ENCODE results near the gene ZNF672. TPM values are rescaled to one million over a fixed set of nuclear protein-coding genes. Genes with fewer than 3 reads are reported as not detected.

The ZNF672 gene
- total RNA-seq, 6 donors from 2014 or later, result 32.5 to 47.7 (median 45.8) TPM

- WGBS, 2 donors, result 88 to 92% methylated on average over 3 of the region's 3 CpGs
- DNase-seq (no peak), ATAC-seq (ENCODE audit: low FRiP score in 2 of 2) (no peak)
- Histone ChIP-seq H3K9me3 (no peaks in the 10 kb centered on the region), H3K27me3 (no peaks in the 10 kb centered on the region), H3K4me3 (no peak overlapping the region), H3K4me1 (peaks cover 24 to 40% (median 35%) of the 10 kb centered on the region in 4 donors), H3K27ac (no peak overlapping the region), H3K36me3 (peaks cover 39 to 45% (median 42%) of the 10 kb centered on the region in 4 donors)
- TF ChIP-seq POLR2A (IDR thresholded peaks at IDR 0.05) (no peak), EP300 (IDR thresholded peaks at IDR 0.05) (no peak), POLR2AphosphoS5 (IDR thresholded peaks at IDR 0.05) (no peak)
- TF ChIP-seq, protein P1, sequence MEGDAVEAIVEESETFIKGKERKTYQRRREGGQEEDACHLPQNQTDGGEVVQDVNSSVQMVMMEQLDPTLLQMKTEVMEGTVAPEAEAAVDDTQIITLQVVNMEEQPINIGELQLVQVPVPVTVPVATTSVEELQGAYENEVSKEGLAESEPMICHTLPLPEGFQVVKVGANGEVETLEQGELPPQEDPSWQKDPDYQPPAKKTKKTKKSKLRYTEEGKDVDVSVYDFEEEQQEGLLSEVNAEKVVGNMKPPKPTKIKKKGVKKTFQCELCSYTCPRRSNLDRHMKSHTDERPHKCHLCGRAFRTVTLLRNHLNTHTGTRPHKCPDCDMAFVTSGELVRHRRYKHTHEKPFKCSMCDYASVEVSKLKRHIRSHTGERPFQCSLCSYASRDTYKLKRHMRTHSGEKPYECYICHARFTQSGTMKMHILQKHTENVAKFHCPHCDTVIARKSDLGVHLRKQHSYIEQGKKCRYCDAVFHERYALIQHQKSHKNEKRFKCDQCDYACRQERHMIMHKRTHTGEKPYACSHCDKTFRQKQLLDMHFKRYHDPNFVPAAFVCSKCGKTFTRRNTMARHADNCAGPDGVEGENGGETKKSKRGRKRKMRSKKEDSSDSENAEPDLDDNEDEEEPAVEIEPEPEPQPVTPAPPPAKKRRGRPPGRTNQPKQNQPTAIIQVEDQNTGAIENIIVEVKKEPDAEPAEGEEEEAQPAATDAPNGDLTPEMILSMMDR (IDR thresholded peaks at IDR 0.05), result no peak
Observed at GRCh38 chr1:248843687-248844086, 5.7 kb downstream of the ZNF672 start.

- WGBS, 2 donors, result 84 to 90% methylated on average over 8 of the region's 8 CpGs
- Histone ChIP-seq H3K27me3 (no peaks in the 10 kb centered on the region), H3K4me3 (no peak overlapping the region), H3K4me1 (peaks cover 20 to 42% (median 32%) of the 10 kb centered on the region in 4 donors), H3K9me3 (no peaks in the 10 kb centered on the region), H3K27ac (no peak overlapping the region), H3K36me3 (peaks cover 39 to 54% (median 50%) of the 10 kb centered on the region in 4 donors)
- DNase-seq (peak in 1 of 2 donors; percentile 14), ATAC-seq (ENCODE audit: low FRiP score in 2 of 2) (no peak)
- TF ChIP-seq EP300 (IDR thresholded peaks at IDR 0.05) (no peak), POLR2AphosphoS5 (IDR thresholded peaks at IDR 0.05) (no peak), POLR2A (IDR thresholded peaks at IDR 0.05) (no peak)
- TF ChIP-seq, protein P1 (IDR thresholded peaks at IDR 0.05), result no peak
Observed at GRCh38 chr1:248844526-248844925, 6.5 kb downstream of the ZNF672 start.

GRCh38 chr1:248847181-248847955, 9.3 kb downstream of the ZNF672 start:
- no peak for TF ChIP-seq EP300 (IDR thresholded peaks at IDR 0.05)
- no peak for TF ChIP-seq POLR2A (IDR thresholded peaks at IDR 0.05)
- TF ChIP-seq POLR2AphosphoS5 (IDR thresholded peaks at IDR 0.05), result no peak
- TF ChIP-seq, protein P1 (IDR thresholded peaks at IDR 0.05), result no peak
- ATAC-seq (ENCODE audit: low FRiP score in 2 of 2), result no peak

DNA sequence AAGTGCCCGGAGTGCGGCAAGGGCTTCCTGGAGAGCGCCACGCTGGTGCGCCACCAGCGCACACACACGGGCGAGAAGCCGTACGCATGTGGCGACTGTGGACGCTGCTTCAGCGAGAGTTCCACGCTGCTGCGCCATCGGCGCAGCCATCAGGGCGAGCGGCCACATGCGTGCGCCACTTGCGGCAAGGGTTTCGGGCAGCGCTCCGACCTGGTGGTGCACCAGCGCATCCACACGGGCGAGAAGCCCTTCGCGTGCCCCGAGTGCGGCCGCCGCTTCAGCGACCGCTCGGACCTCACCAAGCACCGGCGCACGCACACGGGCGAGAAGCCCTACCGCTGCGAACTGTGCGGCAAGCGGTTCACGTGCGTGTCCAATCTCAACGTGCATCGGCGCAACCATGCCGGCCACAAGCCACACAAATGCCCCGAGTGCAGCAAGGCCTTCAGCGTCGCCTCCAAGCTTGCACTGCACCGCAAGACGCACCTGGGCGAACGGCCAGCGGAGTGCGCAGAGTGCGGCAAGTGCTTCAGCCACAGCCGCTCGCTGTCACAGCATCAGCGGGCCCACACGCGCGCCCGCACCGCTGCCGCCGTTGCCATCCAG, 10.0 kb downstream of the ZNF672 start:
- 96 to 97% methylated on average over 52 to 53 of the region's 72 CpGs for WGBS, 2 donors
- DNase-seq, result peak in 1 of 2 donors; percentile 84
- TF ChIP-seq POLR2AphosphoS5 (IDR thresholded peaks at IDR 0.05) (no peak), POLR2A (IDR thresholded peaks at IDR 0.05) (no peak), EP300 (IDR thresholded peaks at IDR 0.05) (no peak)
- TF ChIP-seq, protein P1 (IDR thresholded peaks at IDR 0.05), result no peak

More at GRCh38 chr1:248847181-248847955, 9.3 kb downstream of the ZNF672 start:
- H3K36me3 ChIP-seq, result peaks cover 39 to 72% (median 67%) of the 10 kb centered on the region in 4 donors
- H3K4me1 ChIP-seq, result peaks cover 5 to 17% (median 12%) of the 10 kb centered on the region in 4 donors
- H3K27ac ChIP-seq, result no peak overlapping the region
- peak in 1 of 2 donors; percentile 77 for DNase-seq
- 92 to 97% methylated on average over 28 to 76 of the region's 76 CpGs for WGBS, 2 donors
- no peak overlapping the region for H3K4me3 ChIP-seq
- H3K9me3 ChIP-seq, result no peaks in the 10 kb centered on the region
- H3K27me3 ChIP-seq, result no peaks in the 10 kb centered on the region

More for the DNA sequence above, 10.0 kb downstream of the ZNF672 start:
- Histone ChIP-seq H3K4me3 (no peak overlapping the region), H3K9me3 (no peaks in the 10 kb centered on the region), H3K4me1 (peaks cover 0 to 10% (median 7%) of the 10 kb centered on the region in 4 donors), H3K36me3 (peaks cover 39 to 72% (median 67%) of the 10 kb centered on the region in 4 donors), H3K27ac (no peak overlapping the region), H3K27me3 (no peaks in the 10 kb centered on the region)
- no peak for ATAC-seq (ENCODE audit: low FRiP score in 2 of 2)
